A549 (cell line): ENCODE measurements around the gene PRKCZ.

Experiments used
- CBX2 ChIP-seq: fragments of 200-600 bp; sonication (generic); IDR thresholded peaks from 2 replicates; pipeline ENCODE4 v1.6.1; 2016; ENCODE audit warnings: low read depth, mild to moderate bottlenecking, borderline replicate concordance
- CBX8 ChIP-seq: fragments of 200-600 bp; sonication (generic); IDR thresholded peaks from 2 replicates; pipeline ENCODE4 v1.6.1; 2016
- CEBPB ChIP-seq, 2 experiments: fragments of >200 bp in 1 of 2; sonication (Bioruptor Twin) in 1 of 2; formaldehyde crosslinking in 1 of 2; IDR thresholded peaks; 2 replicates each; pipeline ENCODE4 v1.6.1; 2012 to 2016
- EP300 ChIP-seq, 2 experiments: fragments of >200 bp; sonication (Bioruptor Twin); formaldehyde crosslinking; IDR thresholded peaks; 2 replicates in 1 of 2; 3 replicates in 1 of 2; pipeline ENCODE4 v1.6.1; 2016 to 2017
- HOXA7 ChIP-seq: fragments of 250-450 bp; sonication (Bioruptor Pico); IDR thresholded peaks from 2 replicates; pipeline ENCODE4 v1.5.0; 2020; ENCODE audit warnings: mild to moderate bottlenecking, moderate library complexity
- PHF8 ChIP-seq: fragments of 200-600 bp; sonication (generic); IDR thresholded peaks from 2 replicates; pipeline ENCODE4 v1.6.1; 2016; ENCODE audit warnings: low read depth, mild to moderate bottlenecking, antibody characterized with exemption, moderate library complexity, borderline replicate concordance
- POLR2AphosphoS2 ChIP-seq: conservative IDR thresholded peaks from 2 replicates; pipeline ENCODE4 v1.6.1; 2012; ENCODE audit warnings: low read length, improper control_type of control experiment, inconsistent platforms
- RAD21 ChIP-seq, 2 experiments: fragments of >200 bp in 1 of 2; sonication (Bioruptor Twin) in 1 of 2; formaldehyde crosslinking in 1 of 2; IDR thresholded peaks in 1 of 2; conservative IDR thresholded peaks in 1 of 2; 2 replicates in 1 of 2; 3 replicates in 1 of 2; pipeline ENCODE4 v1.6.1; 2012 to 2018; ENCODE audit warnings: inconsistent platforms in 1 of 2
- RNF2 ChIP-seq: fragments of 200-600 bp; sonication (generic); IDR thresholded peaks from 2 replicates; pipeline ENCODE4 v1.6.1; 2016; ENCODE audit warnings: low read depth, mild to moderate bottlenecking, antibody characterized with exemption, moderate library complexity, borderline replicate concordance
- TF ChIP-seq, protein P1 (sequence below): fragments of >200 bp; sonication (Bioruptor Twin); formaldehyde crosslinking; IDR thresholded peaks from 3 replicates; pipeline ENCODE4 v1.5.1; 2016
- TF ChIP-seq, protein P2 (sequence below): fragments of 450-650 bp; IDR thresholded peaks from 2 replicates; pipeline ENCODE4 v1.6.1; 2014; ENCODE audit warnings: antibody characterized with exemption

DNA sequence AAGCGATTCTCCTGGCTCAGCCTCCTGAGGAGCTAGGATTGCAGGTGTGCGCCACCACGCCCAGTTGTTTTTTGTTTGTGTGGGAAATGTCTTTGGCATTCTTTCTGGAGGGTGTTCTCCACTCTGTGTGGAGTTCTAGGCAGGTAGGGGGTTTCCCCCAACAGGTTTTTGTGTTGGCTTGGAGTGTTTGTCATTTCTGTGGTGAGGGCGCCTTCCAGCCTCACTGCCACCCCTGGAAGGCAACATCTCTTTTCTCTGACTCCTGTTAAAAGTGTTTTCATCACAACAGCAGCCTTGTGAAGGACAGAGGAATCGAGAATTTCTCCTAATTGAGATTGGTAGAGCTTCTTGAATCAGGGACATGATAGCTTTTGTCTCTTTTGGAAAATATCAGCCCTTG lies 69.7 kb downstream of the PRKCZ start:
- no peak for TF ChIP-seq RNF2
- TF ChIP-seq, protein P1, sequence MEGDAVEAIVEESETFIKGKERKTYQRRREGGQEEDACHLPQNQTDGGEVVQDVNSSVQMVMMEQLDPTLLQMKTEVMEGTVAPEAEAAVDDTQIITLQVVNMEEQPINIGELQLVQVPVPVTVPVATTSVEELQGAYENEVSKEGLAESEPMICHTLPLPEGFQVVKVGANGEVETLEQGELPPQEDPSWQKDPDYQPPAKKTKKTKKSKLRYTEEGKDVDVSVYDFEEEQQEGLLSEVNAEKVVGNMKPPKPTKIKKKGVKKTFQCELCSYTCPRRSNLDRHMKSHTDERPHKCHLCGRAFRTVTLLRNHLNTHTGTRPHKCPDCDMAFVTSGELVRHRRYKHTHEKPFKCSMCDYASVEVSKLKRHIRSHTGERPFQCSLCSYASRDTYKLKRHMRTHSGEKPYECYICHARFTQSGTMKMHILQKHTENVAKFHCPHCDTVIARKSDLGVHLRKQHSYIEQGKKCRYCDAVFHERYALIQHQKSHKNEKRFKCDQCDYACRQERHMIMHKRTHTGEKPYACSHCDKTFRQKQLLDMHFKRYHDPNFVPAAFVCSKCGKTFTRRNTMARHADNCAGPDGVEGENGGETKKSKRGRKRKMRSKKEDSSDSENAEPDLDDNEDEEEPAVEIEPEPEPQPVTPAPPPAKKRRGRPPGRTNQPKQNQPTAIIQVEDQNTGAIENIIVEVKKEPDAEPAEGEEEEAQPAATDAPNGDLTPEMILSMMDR: no peak
- TF ChIP-seq CBX2: no peak
- no peak for TF ChIP-seq POLR2AphosphoS2
- TF ChIP-seq CBX8: no peak
- no peak for TF ChIP-seq HOXA7 (CRISPR knock-in tag)
- TF ChIP-seq, protein P2, sequence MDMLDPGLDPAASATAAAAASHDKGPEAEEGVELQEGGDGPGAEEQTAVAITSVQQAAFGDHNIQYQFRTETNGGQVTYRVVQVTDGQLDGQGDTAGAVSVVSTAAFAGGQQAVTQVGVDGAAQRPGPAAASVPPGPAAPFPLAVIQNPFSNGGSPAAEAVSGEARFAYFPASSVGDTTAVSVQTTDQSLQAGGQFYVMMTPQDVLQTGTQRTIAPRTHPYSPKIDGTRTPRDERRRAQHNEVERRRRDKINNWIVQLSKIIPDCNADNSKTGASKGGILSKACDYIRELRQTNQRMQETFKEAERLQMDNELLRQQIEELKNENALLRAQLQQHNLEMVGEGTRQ: no peak
- no peak for TF ChIP-seq CEBPB (IDR thresholded peaks at IDR 0.05)
- no peak for TF ChIP-seq EP300 (IDR thresholded peaks at IDR 0.05)
- TF ChIP-seq RAD21 (conservative IDR thresholded peaks at IDR 0.05 in 1 of 2, IDR thresholded peaks at IDR 0.05 in 1 of 2): no peak
- TF ChIP-seq PHF8: no peak
